Endothelial cell of umbilical vein (primary cell): ENCODE results near the gene GLP2R.

ENCODE experiments used
- CTCF ChIP-seq, 2 donors: IDR thresholded peaks; 1 replicate in 1 of 2; 2 replicates in 1 of 2; pipeline ENCODE4 v1.5.1; 2011; ENCODE audit warnings: low read length in 2 of 2, mild to moderate bottlenecking in 2 of 2, moderate library complexity in 2 of 2, control low read depth in 1 of 2, inconsistent platforms in 1 of 2, low read depth in 1 of 2; ENCODE audit not compliant: insufficient read depth in 1 of 2; ENCODE audit errors: extremely low read depth in 1 of 2
- EZH2 ChIP-seq: IDR thresholded peaks from 2 replicates; pipeline ENCODE4 v1.6.1; 2012; ENCODE audit warnings: borderline replicate concordance, low read depth, mild to moderate bottlenecking, moderate library complexity, low read length, inconsistent platforms; ENCODE audit not compliant: severe bottlenecking
- GATA2 ChIP-seq: IDR thresholded peaks from 2 replicates; pipeline ENCODE4 v1.7.0; 2011; ENCODE audit warnings: low read depth, mild to moderate bottlenecking, moderate library complexity, mixed read lengths, low read length; ENCODE audit not compliant: insufficient read length, insufficient read depth
- POLR2A ChIP-seq: IDR thresholded peaks from 2 replicates; pipeline ENCODE4 v1.6.1; 2012; ENCODE audit warnings: low read depth, mild to moderate bottlenecking, control low read depth, low read length
- POLR2AphosphoS5 ChIP-seq: IDR thresholded peaks from 2 replicates; pipeline ENCODE4 v1.6.1; 2012; ENCODE audit warnings: low read depth, mild to moderate bottlenecking, control low read depth, low read length, moderate library complexity; ENCODE audit not compliant: insufficient read depth

GRCh38 chr17:9828296-9829295, 2.9 kb downstream of the GLP2R start:
- TF ChIP-seq POLR2A (no peak), CTCF (IDR thresholded peaks at IDR 0.05; ENCODE audit: extremely low read depth in 1 of 2, insufficient read depth in 1 of 2, low read depth in 1 of 2, low read length in 2 of 2) (no peak), GATA2 (no peak), POLR2AphosphoS5 (no peak), EZH2 (no peak)
